GM23338 (cell line): ENCODE measurements around the gene STRA8. TPM values are rescaled to one million over a fixed set of nuclear protein-coding genes. Genes with fewer than 3 reads are reported as not detected.

Source experiments
- ATAC-seq: fragments of 200-7000 bp; cut with Tn5 transposase; 3 replicates; pipeline ENCODE4 v1.9.1; 2020
- DNase-seq: peaks from one replicate; pipeline ENCODE4 v3.0.0-alpha.2; 2015; ENCODE audit warnings: low spot score
- H2AFZ ChIP-seq: fragments of 200-600 bp; sonication (generic); 2 replicates; pipeline ENCODE4 v1.8.0; 2016; ENCODE audit warnings: antibody characterized with exemption, mild to moderate bottlenecking, moderate library complexity
- H3F3A ChIP-seq: fragments of 200-600 bp; sonication (generic); replicated peaks from 2 replicates; pipeline ENCODE4 v1.8.0; 2017; ENCODE audit warnings: antibody characterized with exemption, mixed run types, low read depth
- H3K27ac ChIP-seq: fragments of 200-600 bp; sonication (generic); 2 replicates; pipeline ENCODE4 v1.6.1; 2016; ENCODE audit warnings: low read depth
- H3K27me3 ChIP-seq: fragments of 200-600 bp; sonication (generic); 2 replicates; pipeline ENCODE4 v1.8.0; 2016; ENCODE audit warnings: mild to moderate bottlenecking, mixed run types, moderate library complexity; ENCODE audit not compliant: insufficient read depth
- H3K36me3 ChIP-seq: fragments of 200-600 bp; sonication (generic); 2 replicates; pipeline ENCODE4 v1.8.0; 2016; ENCODE audit warnings: mild to moderate bottlenecking; ENCODE audit not compliant: insufficient read depth
- H3K4me1 ChIP-seq: fragments of 200-600 bp; sonication (generic); 2 replicates; pipeline ENCODE4 v1.8.0; 2016; ENCODE audit warnings: mild to moderate bottlenecking, moderate library complexity; ENCODE audit not compliant: insufficient read depth
- H3K4me2 ChIP-seq: fragments of 200-600 bp; sonication (generic); 2 replicates; pipeline ENCODE4 v1.7.1; 2017; ENCODE audit warnings: mixed run types
- H3K4me3 ChIP-seq: fragments of 200-600 bp; sonication (generic); 2 replicates; pipeline ENCODE4 v1.6.1; 2016; ENCODE audit warnings: mixed run types
- H3K79me2 ChIP-seq: fragments of 200-600 bp; sonication (generic); replicated peaks from 2 replicates; pipeline ENCODE4 v1.8.0; 2017; ENCODE audit warnings: mild to moderate bottlenecking; ENCODE audit not compliant: insufficient read depth
- H3K9me2 ChIP-seq: fragments of 200-600 bp; sonication (generic); 2 replicates; pipeline ENCODE4 v1.8.0; 2017; ENCODE audit not compliant: insufficient read depth
- H4K20me1 ChIP-seq: fragments of 200-600 bp; sonication (generic); replicated peaks from 2 replicates; pipeline ENCODE4 v1.8.0; 2017; ENCODE audit warnings: mild to moderate bottlenecking; ENCODE audit not compliant: insufficient read depth
- H3K27ac Mint-ChIP-seq: 2 replicates; pipeline ENCODE4 v1.8.0; 2020; ENCODE audit warnings: inconsistent platforms, mild to moderate bottlenecking, moderate library complexity, mixed read lengths
- H3K27me3 Mint-ChIP-seq: 3 replicates; pipeline ENCODE4 v1.8.0; 2022; ENCODE audit warnings: low read depth, mild to moderate bottlenecking, moderate library complexity, mixed read lengths, inconsistent platforms; ENCODE audit not compliant: insufficient read depth, poor library complexity
- H3K36me3 Mint-ChIP-seq: 3 replicates; pipeline ENCODE4 v1.8.0; 2021; ENCODE audit warnings: low read depth, mild to moderate bottlenecking, inconsistent platforms, moderate library complexity, mixed read lengths
- H3K4me1 Mint-ChIP-seq: 3 replicates; pipeline ENCODE4 v1.8.0; 2020; ENCODE audit warnings: mild to moderate bottlenecking, inconsistent platforms, mixed read lengths
- H3K4me3 Mint-ChIP-seq: 3 replicates; pipeline ENCODE4 v1.8.0; 2021; ENCODE audit warnings: moderate library complexity, mild to moderate bottlenecking, inconsistent platforms, mixed read lengths
- H3K9me3 Mint-ChIP-seq: 3 replicates; pipeline ENCODE4 v1.8.0; 2020; ENCODE audit warnings: moderate library complexity, mild to moderate bottlenecking, inconsistent platforms, mixed read lengths
- CREB1 ChIP-seq: fragments of 250-450 bp; sonication (Bioruptor Pico); IDR thresholded peaks from 2 replicates; pipeline ENCODE4 v1.5.0; 2020; ENCODE audit warnings: low read depth, mild to moderate bottlenecking, moderate library complexity
- CTCF ChIP-seq, 2 experiments: fragments of 200-600 bp in 1 of 2; sonication (generic) in 1 of 2; conservative IDR thresholded peaks; 2 replicates each; pipeline versions ENCODE4 v1.5.1 to v1.6.1; 2016 to 2017; ENCODE audit warnings: antibody characterized with exemption in 2 of 2, low read depth in 2 of 2, mild to moderate bottlenecking in 2 of 2, moderate library complexity in 1 of 2
- ETS1 ChIP-seq: IDR thresholded peaks from 2 replicates; pipeline ENCODE4 v1.6.1; 2016; ENCODE audit warnings: antibody characterized with exemption
- EZH2 ChIP-seq: fragments of 200-600 bp; sonication (generic); IDR thresholded peaks from one replicate; pipeline ENCODE4 v1.8.0; 2017; ENCODE audit warnings: antibody characterized with exemption, mild to moderate bottlenecking, low read depth; ENCODE audit not compliant: unreplicated experiment
- EZH2phosphoT487 ChIP-seq: fragments of 200-600 bp; sonication (generic); IDR thresholded peaks from one replicate; pipeline ENCODE4 v1.8.1; 2018; ENCODE audit warnings: antibody characterized with exemption; ENCODE audit not compliant: unreplicated experiment
- NANOG ChIP-seq: IDR thresholded peaks from 2 replicates; pipeline ENCODE4 v1.6.1; 2016; ENCODE audit warnings: antibody characterized with exemption, borderline replicate concordance
- POLR2AphosphoS5 ChIP-seq: IDR thresholded peaks from 2 replicates; pipeline ENCODE4 v1.6.1; 2016; ENCODE audit warnings: antibody characterized with exemption, low read depth
- REST ChIP-seq: IDR thresholded peaks from one replicate; pipeline ENCODE4 v1.6.1; 2018; ENCODE audit warnings: antibody characterized with exemption; ENCODE audit not compliant: unreplicated experiment
- STAT1 ChIP-seq: IDR thresholded peaks from one replicate; pipeline ENCODE4 v1.6.1; 2016; ENCODE audit warnings: antibody characterized with exemption; ENCODE audit not compliant: unreplicated experiment
- ZNF114 ChIP-seq: fragments of 250-450 bp; sonication (Bioruptor Pico); IDR thresholded peaks from 2 replicates; pipeline ENCODE4 v1.5.0; 2020; ENCODE audit warnings: mild to moderate bottlenecking, moderate library complexity
- polyA plus RNA-seq: library from polyadenylated mRNA; unstranded; fragments of >200 nt; fragmentation: Nextera tagmentation; extraction: Ambion mirVana; gene quantifications from 2 replicates; pipeline ENCODE4 v1.2.1, GENCODE V29; 2016
- total RNA-seq: library from RNA; depleted of rRNA; stranded (reverse); fragments of >200 nt; shearing (Covaris generic); gene quantifications from 2 replicates; pipeline ENCODE4 v1.2.3, GENCODE V29; 2014

STRA8 gene
- total and polyA plus RNA-seq, 2 experiments from 2014 or later = not detected

GRCh38 chr7:135232087-135232486 is 1.6 kb upstream of the STRA8 start:
- no peak overlapping the region for H3K4me3 Mint-ChIP-seq
- H3K9me2 ChIP-seq = 0 out of 2 replicates have a peak, but pooled peaks cover 7% of the 10 kb centered on the region
- no peaks in the 10 kb centered on the region for H3K9me3 Mint-ChIP-seq
- no peaks in the 10 kb centered on the region; the same call in 2 of the 3 replicates for H3K36me3 Mint-ChIP-seq
- 0 out of 2 replicates have a peak, but pooled peaks cover 3% of the 10 kb centered on the region for H3F3A ChIP-seq
- H3K36me3 ChIP-seq = no peaks in the 10 kb centered on the region
- no peaks in the 10 kb centered on the region for H3K27me3 ChIP-seq
- DNase-seq (no peak), ATAC-seq (no peak)
- no peak overlapping the region for H2AFZ ChIP-seq
- H3K4me2 ChIP-seq = no peak overlapping the region
- H3K4me1 Mint-ChIP-seq = no peaks in the 10 kb centered on the region
- no peaks in the 10 kb centered on the region for H4K20me1 ChIP-seq
- H3K27ac ChIP-seq = no peak overlapping the region
- no peaks in the 10 kb centered on the region for H3K27me3 Mint-ChIP-seq
- no peaks in the 10 kb centered on the region for H3K4me1 ChIP-seq
- no peak overlapping the region for H3K4me3 ChIP-seq
- no peaks in the 10 kb centered on the region for H3K79me2 ChIP-seq
- no peak for TF ChIP-seq POLR2AphosphoS5
- no peak for TF ChIP-seq ZNF114
- no peak for TF ChIP-seq CTCF (conservative IDR thresholded peaks at IDR 0.05; ENCODE audit: low read depth in 2 of 2)
- no peak for TF ChIP-seq NANOG
- TF ChIP-seq REST = no peak
- no peak for TF ChIP-seq EZH2
- TF ChIP-seq ETS1 = no peak
- no peak for TF ChIP-seq STAT1
- H3K27ac Mint-ChIP-seq = no peak overlapping the region

GRCh38 chr7:135232720-135233119 is 918 bp upstream of the STRA8 start:
- no peaks in the 10 kb centered on the region for H3K36me3 ChIP-seq
- H3K9me3 Mint-ChIP-seq = no peaks in the 10 kb centered on the region
- no peaks in the 10 kb centered on the region for H3K27me3 Mint-ChIP-seq
- no peaks in the 10 kb centered on the region for H3K27me3 ChIP-seq
- ATAC-seq = peak; percentile 98
- H3K27ac ChIP-seq = no peak overlapping the region
- no peak overlapping the region for H3K4me3 Mint-ChIP-seq
- no peak overlapping the region for H2AFZ ChIP-seq
- no peaks in the 10 kb centered on the region for H3K4me1 ChIP-seq
- H3K27ac Mint-ChIP-seq = no peak overlapping the region
- H3K4me1 Mint-ChIP-seq = no peaks in the 10 kb centered on the region
- H3K36me3 Mint-ChIP-seq = no peaks in the 10 kb centered on the region; the same call in 2 of the 3 replicates
- no peaks in the 10 kb centered on the region for H3K79me2 ChIP-seq
- no peaks in the 10 kb centered on the region for H4K20me1 ChIP-seq
- H3K4me2 ChIP-seq = no peak overlapping the region
- H3K9me2 ChIP-seq = 0 out of 2 replicates have a peak, but pooled peaks cover 7% of the 10 kb centered on the region
- H3K4me3 ChIP-seq = no peak overlapping the region
- H3F3A ChIP-seq = 0 out of 2 replicates have a peak, but pooled peaks cover 3% of the 10 kb centered on the region
- DNase-seq = peak; percentile 70
- TF ChIP-seq CTCF (conservative IDR thresholded peaks at IDR 0.05; ENCODE audit: low read depth in 2 of 2) (peak; percentile 77 to 80), STAT1 (no peak), EZH2phosphoT487 (no peak), CREB1 (CRISPR knock-in tag) (no peak)
